Fibroblast of lung (primary cell): ENCODE measurements around the gene ACTL9.

Source experiments
- EZH2 ChIP-seq: IDR thresholded peaks from 2 replicates; pipeline ENCODE4 v1.5.1; 2012; ENCODE audit warnings: low read length, control low read depth, mild to moderate bottlenecking; ENCODE audit errors: missing control alignments
- TF ChIP-seq, protein P1 (sequence below), 2 donors: IDR thresholded peaks in 1 of 2; conservative IDR thresholded peaks in 1 of 2; 1 replicate in 1 of 2; 2 replicates in 1 of 2; pipeline ENCODE4 v1.5.1; 2011 to 2012; ENCODE audit warnings: low read length in 2 of 2, control low read depth in 1 of 2, inconsistent platforms in 1 of 2, low read depth in 1 of 2, mild to moderate bottlenecking in 1 of 2

DNA sequence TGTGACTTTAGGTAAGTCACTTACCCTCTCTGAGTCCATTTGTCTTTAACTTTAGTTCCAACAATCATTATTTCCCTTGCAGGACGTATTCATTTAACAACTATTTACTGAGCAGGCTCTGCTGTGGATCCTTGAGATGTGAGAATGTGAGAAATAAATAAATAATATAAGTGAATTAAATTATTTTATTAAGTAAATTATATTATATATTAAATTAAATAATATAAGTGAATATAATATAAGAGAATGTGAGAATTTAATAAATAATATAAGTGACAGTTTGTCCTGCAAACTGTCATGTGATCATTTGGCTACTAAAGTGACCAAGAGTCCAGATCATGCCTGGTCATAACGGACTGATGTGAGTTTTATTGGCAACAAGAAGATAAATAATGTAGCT lies 23.4 kb upstream of the ACTL9 start:
- TF ChIP-seq, protein P1, sequence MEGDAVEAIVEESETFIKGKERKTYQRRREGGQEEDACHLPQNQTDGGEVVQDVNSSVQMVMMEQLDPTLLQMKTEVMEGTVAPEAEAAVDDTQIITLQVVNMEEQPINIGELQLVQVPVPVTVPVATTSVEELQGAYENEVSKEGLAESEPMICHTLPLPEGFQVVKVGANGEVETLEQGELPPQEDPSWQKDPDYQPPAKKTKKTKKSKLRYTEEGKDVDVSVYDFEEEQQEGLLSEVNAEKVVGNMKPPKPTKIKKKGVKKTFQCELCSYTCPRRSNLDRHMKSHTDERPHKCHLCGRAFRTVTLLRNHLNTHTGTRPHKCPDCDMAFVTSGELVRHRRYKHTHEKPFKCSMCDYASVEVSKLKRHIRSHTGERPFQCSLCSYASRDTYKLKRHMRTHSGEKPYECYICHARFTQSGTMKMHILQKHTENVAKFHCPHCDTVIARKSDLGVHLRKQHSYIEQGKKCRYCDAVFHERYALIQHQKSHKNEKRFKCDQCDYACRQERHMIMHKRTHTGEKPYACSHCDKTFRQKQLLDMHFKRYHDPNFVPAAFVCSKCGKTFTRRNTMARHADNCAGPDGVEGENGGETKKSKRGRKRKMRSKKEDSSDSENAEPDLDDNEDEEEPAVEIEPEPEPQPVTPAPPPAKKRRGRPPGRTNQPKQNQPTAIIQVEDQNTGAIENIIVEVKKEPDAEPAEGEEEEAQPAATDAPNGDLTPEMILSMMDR (conservative IDR thresholded peaks at IDR 0.05 in 1 of 2, IDR thresholded peaks at IDR 0.05 in 1 of 2; ENCODE audit: low read depth in 1 of 2, low read length in 2 of 2), result no peak
- no peak for TF ChIP-seq EZH2
